ENCODE data around the gene TTPAL.
"Not testable (repeated sequence)": the region's sequence is repeated elsewhere in the genome, so short reads cannot be mapped to it uniquely, and the experiment has no call there.

Gene TTPAL

GRCh38 chr20:44468044-44468782 is 7.5 kb upstream of the TTPAL start:
- DNase-seq = no peak

GRCh38 chr20:44470327-44470726 is 5.3 kb upstream of the TTPAL start:
- no peak for DNase-seq

- DNase-seq = no peak
Observed at GRCh38 chr20:44471481-44471882, 4.2 kb upstream of the TTPAL start.

- DNase-seq = not testable (repeated sequence)
Observed at GRCh38 chr20:44472283-44472682, 3.4 kb upstream of the TTPAL start.

- no peak for DNase-seq
Observed at GRCh38 chr20:44475372-44475693, 341 bp upstream of the TTPAL start.

GRCh38 chr20:44477151-44477550 is 1.5 kb downstream of the TTPAL start:
- no peak for DNase-seq

- DNase-seq = no peak
Observed at GRCh38 chr20:44478206-44478605, 2.5 kb downstream of the TTPAL start.

- no peak for DNase-seq
Observed at GRCh38 chr20:44479643-44480042, 4.0 kb downstream of the TTPAL start.

GRCh38 chr20:44480097-44480496 is 4.4 kb downstream of the TTPAL start:
- no peak for DNase-seq

- DNase-seq = no peak
Observed at GRCh38 chr20:44481719-44482416, 6.2 kb downstream of the TTPAL start.

GRCh38 chr20:44483112-44483511 is 7.4 kb downstream of the TTPAL start:
- DNase-seq = no peak

- DNase-seq = no peak
Observed at GRCh38 chr20:44485078-44485829, 9.6 kb downstream of the TTPAL start.

- DNase-seq = no peak
Observed at GRCh38 chr20:44485830-44486198, 10.1 kb downstream of the TTPAL start.

GRCh38 chr20:44488551-44488950 is 12.9 kb downstream of the TTPAL start:
- DNase-seq = no peak

- DNase-seq = no peak
Observed at GRCh38 chr20:44489223-44489622, 13.5 kb downstream of the TTPAL start.

- no peak for DNase-seq
Observed at GRCh38 chr20:44489931-44490330, 14.3 kb downstream of the TTPAL start.

GRCh38 chr20:44491635-44492395 is 16.1 kb downstream of the TTPAL start:
- no peak for DNase-seq

- no peak for DNase-seq
Observed at GRCh38 chr20:44494266-44494665, 18.6 kb downstream of the TTPAL start.

- no peak for DNase-seq
Observed at GRCh38 chr20:44494681-44495080, 19.0 kb downstream of the TTPAL start.

GRCh38 chr20:44495257-44495656 is 19.6 kb downstream of the TTPAL start:
- DNase-seq = no peak

GRCh38 chr20:44495802-44496481 is 20.3 kb downstream of the TTPAL start:
- no peak for DNase-seq

GRCh38 chr20:44496976-44497375 is 21.3 kb downstream of the TTPAL start:
- DNase-seq = no peak

GRCh38 chr20:44497761-44498160 is 22.1 kb downstream of the TTPAL start:
- DNase-seq = no peak
